GM12874 (cell line): Measurements from ENCODE around the gene IL6R.

ENCODE experiments used
- CTCF ChIP-seq: IDR thresholded peaks from 2 replicates; pipeline ENCODE4 v1.5.1; 2011; ENCODE audit warnings: low read depth, mild to moderate bottlenecking, control low read depth, low read length, moderate library complexity; ENCODE audit not compliant: insufficient read depth

Gene IL6R

GRCh38 chr1:154485910-154486496 is 80.9 kb downstream of the IL6R start:
- no peak for TF ChIP-seq CTCF

GRCh38 chr1:154488922-154489321 is 83.8 kb downstream of the IL6R start:
- no peak for TF ChIP-seq CTCF

- TF ChIP-seq CTCF, result no peak
Observed at GRCh38 chr1:154489695-154490274, 84.6 kb downstream of the IL6R start.

- TF ChIP-seq CTCF, result no peak
Observed at GRCh38 chr1:154490317-154490716, 85.2 kb downstream of the IL6R start.

GRCh38 chr1:154492115-154492514 is 87.0 kb downstream of the IL6R start:
- TF ChIP-seq CTCF, result no peak

- no peak for TF ChIP-seq CTCF
Observed at GRCh38 chr1:154493276-154493675, 88.1 kb downstream of the IL6R start.

- TF ChIP-seq CTCF, result no peak
Observed at GRCh38 chr1:154495496-154496273, 90.5 kb downstream of the IL6R start.
